Loucy (cell line): Measurements from ENCODE around the gene XCR1.

Experiments
- H2AFZ ChIP-seq: fragments of 200-600 bp; sonication (generic); 2 replicates; pipeline ENCODE4 v1.6.0; 2016; ENCODE audit warnings: antibody characterized with exemption, mild to moderate bottlenecking, low read length, moderate library complexity
- H3F3A ChIP-seq: fragments of 200-600 bp; 2 replicates; pipeline ENCODE4 v1.6.0; 2016; ENCODE audit warnings: antibody characterized with exemption, low read depth, mild to moderate bottlenecking
- H3K27me3 ChIP-seq: fragments of 200-600 bp; sonication (generic); 2 replicates; pipeline ENCODE4 v1.6.1; 2014; ENCODE audit warnings: low read length, mild to moderate bottlenecking; ENCODE audit not compliant: insufficient read depth, poor library complexity, severe bottlenecking
- H3K36me3 ChIP-seq: fragments of 200-600 bp; sonication (generic); 2 replicates; pipeline ENCODE4 v1.6.1; 2016; ENCODE audit warnings: low read length; ENCODE audit not compliant: insufficient read depth
- H3K4me1 ChIP-seq: fragments of 200-600 bp; sonication (generic); 2 replicates; pipeline ENCODE4 v1.5.1; 2014; ENCODE audit warnings: low read length, mild to moderate bottlenecking; ENCODE audit not compliant: insufficient read depth, poor library complexity, severe bottlenecking
- H3K4me2 ChIP-seq: fragments of 200-600 bp; sonication (generic); 2 replicates; pipeline ENCODE4 v1.6.0; 2014; ENCODE audit warnings: antibody characterized with exemption, low read length, low read depth, mild to moderate bottlenecking; ENCODE audit not compliant: poor library complexity, severe bottlenecking
- H3K4me3 ChIP-seq: fragments of 200-600 bp; sonication (generic); 2 replicates; pipeline ENCODE4 v1.5.1; 2014; ENCODE audit warnings: low read length, mild to moderate bottlenecking, mixed read lengths; ENCODE audit not compliant: poor library complexity, severe bottlenecking
- H3K79me2 ChIP-seq: fragments of 200-600 bp; sonication (generic); 2 replicates; pipeline ENCODE4 v1.6.1; 2014; ENCODE audit warnings: low read length; ENCODE audit not compliant: insufficient read depth
- H3K9ac ChIP-seq: fragments of 200-600 bp; sonication (generic); 2 replicates; pipeline ENCODE4 v1.6.0; 2014; ENCODE audit warnings: mild to moderate bottlenecking, low read depth, low read length, moderate library complexity; ENCODE audit not compliant: poor library complexity, severe bottlenecking
- H3K9me2 ChIP-seq: fragments of 200-600 bp; sonication (generic); replicated peaks from 2 replicates; pipeline ENCODE4 v1.6.1; 2016; ENCODE audit warnings: low read depth, low read length, mixed read lengths
- H3K9me3 ChIP-seq: fragments of 200-600 bp; sonication (generic); 2 replicates; pipeline ENCODE4 v1.6.1; 2014; ENCODE audit warnings: mild to moderate bottlenecking, antibody characterized with exemption, low read length, low read depth; ENCODE audit not compliant: insufficient read depth
- H4K20me1 ChIP-seq: fragments of 200-600 bp; sonication (generic); 2 replicates; pipeline ENCODE4 v1.6.0; 2014; ENCODE audit warnings: antibody characterized with exemption, low read length, mild to moderate bottlenecking; ENCODE audit not compliant: insufficient read depth, poor library complexity, severe bottlenecking
- CTCF ChIP-seq: fragments of 200-600 bp; sonication (generic); conservative IDR thresholded peaks from 2 replicates; pipeline ENCODE4 v1.5.1; 2014; ENCODE audit warnings: mild to moderate bottlenecking, antibody characterized with exemption, low read length
- EZH2phosphoT487 ChIP-seq: fragments of 200-600 bp; IDR thresholded peaks from 2 replicates; pipeline ENCODE4 v1.6.1; 2018; ENCODE audit warnings: antibody characterized with exemption, mild to moderate bottlenecking, moderate library complexity, borderline replicate concordance

The XCR1 gene

GRCh38 chr3:45980819-45981218, 46.5 kb downstream of the XCR1 start:
- Histone ChIP-seq H3K36me3 (peaks cover 56% of the 10 kb centered on the region), H3K4me1 (peaks cover 27% of the 10 kb centered on the region), H3K79me2 (no peaks in the 10 kb centered on the region)

GRCh38 chr3:45980229-45980813, 47.0 kb downstream of the XCR1 start:
- Histone ChIP-seq H3F3A (peaks cover 8% of the 10 kb centered on the region; the same call in 1 of the 2 replicates), H3K79me2 (no peaks in the 10 kb centered on the region), H3K4me2 (no peak overlapping the region), H3K9me3 (no peaks in the 10 kb centered on the region), H3K27me3 (no peaks in the 10 kb centered on the region), H3K36me3 (peaks cover 56% of the 10 kb centered on the region), H3K9me2 (no peaks in the 10 kb centered on the region), H2AFZ (no peak overlapping the region), H3K9ac (no peak overlapping the region), H3K4me3 (no peak overlapping the region), H4K20me1 (no peaks in the 10 kb centered on the region), H3K4me1 (peaks cover 32% of the 10 kb centered on the region)
- TF ChIP-seq EZH2phosphoT487 (no peak), CTCF (no peak)

More at GRCh38 chr3:45980819-45981218, 46.5 kb downstream of the XCR1 start:
- Histone ChIP-seq H3K9ac (no peak overlapping the region), H3K9me3 (no peaks in the 10 kb centered on the region), H3K4me2 (no peak overlapping the region), H4K20me1 (no peaks in the 10 kb centered on the region), H2AFZ (no peak overlapping the region), H3K4me3 (no peak overlapping the region), H3F3A (peaks cover 8% of the 10 kb centered on the region; the same call in 1 of the 2 replicates), H3K9me2 (no peaks in the 10 kb centered on the region), H3K27me3 (no peaks in the 10 kb centered on the region)
- no peak for TF ChIP-seq EZH2phosphoT487
- no peak for TF ChIP-seq CTCF

- Histone ChIP-seq H3K36me3 (peaks cover 59% of the 10 kb centered on the region), H3K79me2 (no peaks in the 10 kb centered on the region), H4K20me1 (no peaks in the 10 kb centered on the region), H2AFZ (no peak overlapping the region), H3K27me3 (no peaks in the 10 kb centered on the region), H3K4me1 (peaks cover 37% of the 10 kb centered on the region), H3K9me3 (no peaks in the 10 kb centered on the region), H3K4me2 (no peak overlapping the region), H3F3A (peaks cover 8% of the 10 kb centered on the region; the same call in 1 of the 2 replicates), H3K9me2 (no peaks in the 10 kb centered on the region), H3K9ac (no peak overlapping the region), H3K4me3 (no peak overlapping the region)
- TF ChIP-seq EZH2phosphoT487 (no peak), CTCF (no peak)
Observed at GRCh38 chr3:45979378-45979777, 47.9 kb downstream of the XCR1 start.
